Measurements from ENCODE around the gene NEDD4L.

NEDD4L gene

GRCh38 chr18:58231930-58232329, 187.9 kb downstream of the NEDD4L start:
- peak; percentile 70 for ATAC-seq
- no peak for TF ChIP-seq ARNTL (CRISPR knock-in tag; IDR thresholded peaks at IDR 0.05; ENCODE audit: borderline replicate concordance, low read depth)
- no peak for TF ChIP-seq ESRRG (CRISPR knock-in tag; IDR thresholded peaks at IDR 0.05)
- TF ChIP-seq ISL1 (CRISPR knock-in tag; IDR thresholded peaks at IDR 0.05): no peak
- no peak for TF ChIP-seq OSR1 (CRISPR knock-in tag; IDR thresholded peaks at IDR 0.05)
- no peak for TF ChIP-seq ZFP3 (CRISPR knock-in tag; IDR thresholded peaks at IDR 0.05)
- no peak for TF ChIP-seq ZNF70 (CRISPR knock-in tag; IDR thresholded peaks at IDR 0.05)
- TF ChIP-seq, protein P1, sequence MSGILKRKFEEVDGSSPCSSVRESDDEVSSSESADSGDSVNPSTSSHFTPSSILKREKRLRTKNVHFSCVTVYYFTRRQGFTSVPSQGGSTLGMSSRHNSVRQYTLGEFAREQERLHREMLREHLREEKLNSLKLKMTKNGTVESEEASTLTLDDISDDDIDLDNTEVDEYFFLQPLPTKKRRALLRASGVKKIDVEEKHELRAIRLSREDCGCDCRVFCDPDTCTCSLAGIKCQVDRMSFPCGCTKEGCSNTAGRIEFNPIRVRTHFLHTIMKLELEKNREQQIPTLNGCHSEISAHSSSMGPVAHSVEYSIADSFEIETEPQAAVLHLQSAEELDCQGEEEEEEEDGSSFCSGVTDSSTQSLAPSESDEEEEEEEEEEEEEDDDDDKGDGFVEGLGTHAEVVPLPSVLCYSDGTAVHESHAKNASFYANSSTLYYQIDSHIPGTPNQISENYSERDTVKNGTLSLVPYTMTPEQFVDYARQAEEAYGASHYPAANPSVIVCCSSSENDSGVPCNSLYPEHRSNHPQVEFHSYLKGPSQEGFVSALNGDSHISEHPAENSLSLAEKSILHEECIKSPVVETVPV (CRISPR knock-in tag; IDR thresholded peaks at IDR 0.05): no peak
- TF ChIP-seq ZNF565 (CRISPR knock-in tag; conservative IDR thresholded peaks at IDR 0.05; ENCODE audit: low read depth): no peak
- TF ChIP-seq BACH2 (CRISPR knock-in tag; IDR thresholded peaks at IDR 0.05; ENCODE audit: borderline replicate concordance): no peak
- no peak for TF ChIP-seq ZFP30 (CRISPR knock-in tag; IDR thresholded peaks at IDR 0.05)
- TF ChIP-seq RARB (CRISPR knock-in tag; IDR thresholded peaks at IDR 0.05): no peak
- no peak for TF ChIP-seq TCF4 (CRISPR knock-in tag; IDR thresholded peaks at IDR 0.05; ENCODE audit: borderline replicate concordance)
- no peak for TF ChIP-seq ZC3H10 (CRISPR knock-in tag; IDR thresholded peaks at IDR 0.05)
- no peak for TF ChIP-seq ZNF8 (CRISPR knock-in tag; IDR thresholded peaks at IDR 0.05)
- TF ChIP-seq, protein P2, sequence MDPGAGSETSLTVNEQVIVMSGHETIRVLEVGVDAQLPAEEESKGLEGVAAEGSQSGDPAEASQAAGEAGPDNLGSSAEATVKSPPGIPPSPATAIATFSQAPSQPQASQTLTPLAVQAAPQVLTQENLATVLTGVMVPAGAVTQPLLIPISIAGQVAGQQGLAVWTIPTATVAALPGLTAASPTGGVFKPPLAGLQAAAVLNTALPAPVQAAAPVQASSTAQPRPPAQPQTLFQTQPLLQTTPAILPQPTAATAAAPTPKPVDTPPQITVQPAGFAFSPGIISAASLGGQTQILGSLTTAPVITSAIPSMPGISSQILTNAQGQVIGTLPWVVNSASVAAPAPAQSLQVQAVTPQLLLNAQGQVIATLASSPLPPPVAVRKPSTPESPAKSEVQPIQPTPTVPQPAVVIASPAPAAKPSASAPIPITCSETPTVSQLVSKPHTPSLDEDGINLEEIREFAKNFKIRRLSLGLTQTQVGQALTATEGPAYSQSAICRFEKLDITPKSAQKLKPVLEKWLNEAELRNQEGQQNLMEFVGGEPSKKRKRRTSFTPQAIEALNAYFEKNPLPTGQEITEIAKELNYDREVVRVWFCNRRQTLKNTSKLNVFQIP (CRISPR knock-in tag; IDR thresholded peaks at IDR 0.05; ENCODE audit: borderline replicate concordance, low read depth): no peak
- TF ChIP-seq SNAI2 (CRISPR knock-in tag; IDR thresholded peaks at IDR 0.05): no peak
- no peak for TF ChIP-seq PPARA (CRISPR knock-in tag; IDR thresholded peaks at IDR 0.05; ENCODE audit: borderline replicate concordance)
- no peak for TF ChIP-seq CSDC2 (CRISPR knock-in tag; IDR thresholded peaks at IDR 0.05)
- TF ChIP-seq, protein P3, sequence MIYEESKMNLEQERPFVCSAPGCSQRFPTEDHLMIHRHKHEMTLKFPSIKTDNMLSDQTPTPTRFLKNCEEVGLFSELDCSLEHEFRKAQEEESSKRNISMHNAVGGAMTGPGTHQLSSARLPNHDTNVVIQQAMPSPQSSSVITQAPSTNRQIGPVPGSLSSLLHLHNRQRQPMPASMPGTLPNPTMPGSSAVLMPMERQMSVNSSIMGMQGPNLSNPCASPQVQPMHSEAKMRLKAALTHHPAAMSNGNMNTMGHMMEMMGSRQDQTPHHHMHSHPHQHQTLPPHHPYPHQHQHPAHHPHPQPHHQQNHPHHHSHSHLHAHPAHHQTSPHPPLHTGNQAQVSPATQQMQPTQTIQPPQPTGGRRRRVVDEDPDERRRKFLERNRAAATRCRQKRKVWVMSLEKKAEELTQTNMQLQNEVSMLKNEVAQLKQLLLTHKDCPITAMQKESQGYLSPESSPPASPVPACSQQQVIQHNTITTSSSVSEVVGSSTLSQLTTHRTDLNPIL (CRISPR knock-in tag; IDR thresholded peaks at IDR 0.05; ENCODE audit: low read depth): no peak

DNA sequence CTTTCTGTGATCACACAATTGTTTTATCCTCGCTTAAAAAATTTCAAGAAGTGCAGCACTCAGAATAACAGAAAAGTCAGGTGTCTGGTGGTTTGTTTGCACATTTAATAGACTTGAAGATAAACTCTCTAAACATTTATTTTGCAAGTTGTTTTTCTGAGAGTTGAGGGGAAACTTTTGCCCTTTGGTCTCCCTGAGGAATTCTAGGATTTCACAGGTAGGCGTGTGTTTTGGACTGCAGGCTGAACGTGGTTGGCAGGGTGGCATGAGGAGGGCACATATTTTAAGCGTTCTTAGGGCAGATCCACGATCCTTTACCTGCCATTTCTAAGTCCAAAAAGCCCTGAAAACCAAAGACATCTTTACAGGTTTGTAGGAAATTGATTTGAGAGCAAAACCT, 188.6 kb downstream of the NEDD4L start:
- no peak for ATAC-seq
- no peak for TF ChIP-seq CSDC2 (CRISPR knock-in tag; IDR thresholded peaks at IDR 0.05)

DNA sequence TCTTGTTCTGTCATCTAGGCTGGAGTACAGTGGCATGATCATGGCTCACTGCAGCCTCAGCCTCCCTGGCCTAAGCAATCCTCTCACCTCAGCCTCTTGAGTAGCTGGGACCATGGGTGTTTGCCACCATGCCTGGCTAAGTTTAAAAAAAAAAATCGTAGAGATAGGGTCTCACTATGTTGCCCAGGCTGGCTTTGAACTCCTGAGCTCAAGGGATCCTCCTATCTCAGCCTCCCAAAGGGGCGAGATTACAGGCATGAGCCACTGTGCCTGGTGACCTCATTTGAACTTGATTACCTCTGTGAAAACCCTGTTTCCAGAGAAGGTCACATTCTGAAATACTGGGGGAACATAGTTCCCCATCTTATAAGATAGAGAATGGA, 190.3 kb downstream of the NEDD4L start:
- ATAC-seq: no peak
- TF ChIP-seq ZNF70 (CRISPR knock-in tag; IDR thresholded peaks at IDR 0.05) (no peak), RARB (CRISPR knock-in tag; IDR thresholded peaks at IDR 0.05) (no peak), SNAI2 (CRISPR knock-in tag; IDR thresholded peaks at IDR 0.05) (no peak), CSDC2 (CRISPR knock-in tag; IDR thresholded peaks at IDR 0.05) (no peak), ARNTL (CRISPR knock-in tag; IDR thresholded peaks at IDR 0.05; ENCODE audit: borderline replicate concordance, low read depth) (no peak), ZNF8 (CRISPR knock-in tag; IDR thresholded peaks at IDR 0.05) (no peak), ZFP3 (CRISPR knock-in tag; IDR thresholded peaks at IDR 0.05) (no peak), OSR1 (CRISPR knock-in tag; IDR thresholded peaks at IDR 0.05) (no peak)
- TF ChIP-seq, protein P1 (CRISPR knock-in tag; IDR thresholded peaks at IDR 0.05): no peak
- TF ChIP-seq, protein P4, sequence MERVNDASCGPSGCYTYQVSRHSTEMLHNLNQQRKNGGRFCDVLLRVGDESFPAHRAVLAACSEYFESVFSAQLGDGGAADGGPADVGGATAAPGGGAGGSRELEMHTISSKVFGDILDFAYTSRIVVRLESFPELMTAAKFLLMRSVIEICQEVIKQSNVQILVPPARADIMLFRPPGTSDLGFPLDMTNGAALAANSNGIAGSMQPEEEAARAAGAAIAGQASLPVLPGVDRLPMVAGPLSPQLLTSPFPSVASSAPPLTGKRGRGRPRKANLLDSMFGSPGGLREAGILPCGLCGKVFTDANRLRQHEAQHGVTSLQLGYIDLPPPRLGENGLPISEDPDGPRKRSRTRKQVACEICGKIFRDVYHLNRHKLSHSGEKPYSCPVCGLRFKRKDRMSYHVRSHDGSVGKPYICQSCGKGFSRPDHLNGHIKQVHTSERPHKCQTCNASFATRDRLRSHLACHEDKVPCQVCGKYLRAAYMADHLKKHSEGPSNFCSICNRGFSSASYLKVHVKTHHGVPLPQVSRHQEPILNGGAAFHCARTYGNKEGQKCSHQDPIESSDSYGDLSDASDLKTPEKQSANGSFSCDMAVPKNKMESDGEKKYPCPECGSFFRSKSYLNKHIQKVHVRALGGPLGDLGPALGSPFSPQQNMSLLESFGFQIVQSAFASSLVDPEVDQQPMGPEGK (CRISPR knock-in tag; IDR thresholded peaks at IDR 0.05; ENCODE audit: borderline replicate concordance): no peak
- TF ChIP-seq, protein P2 (CRISPR knock-in tag; IDR thresholded peaks at IDR 0.05; ENCODE audit: borderline replicate concordance, low read depth): no peak
